Prostate gland (tissue), 2 donors: ENCODE data around the gene SCLY.

Source experiments
- POLR2AphosphoS5 ChIP-seq: sonication (generic); formaldehyde crosslinking; IDR thresholded peaks from one replicate; pipeline ENCODE4 v1.6.1; 2017; ENCODE audit warnings: antibody characterized with exemption
- TF ChIP-seq, protein P1 (sequence below), 4 experiments: fragments of 200-600 bp in 2 of 4; fragments of 450-650 bp in 2 of 4; sonication (generic) in 2 of 4; IDR thresholded peaks; 1 replicate in 3 of 4; 2 replicates in 1 of 4; pipeline ENCODE4 v1.5.1; 2016 to 2019; ENCODE audit warnings: antibody characterized with exemption in 4 of 4, mild to moderate bottlenecking in 2 of 4, moderate library complexity in 2 of 4

DNA sequence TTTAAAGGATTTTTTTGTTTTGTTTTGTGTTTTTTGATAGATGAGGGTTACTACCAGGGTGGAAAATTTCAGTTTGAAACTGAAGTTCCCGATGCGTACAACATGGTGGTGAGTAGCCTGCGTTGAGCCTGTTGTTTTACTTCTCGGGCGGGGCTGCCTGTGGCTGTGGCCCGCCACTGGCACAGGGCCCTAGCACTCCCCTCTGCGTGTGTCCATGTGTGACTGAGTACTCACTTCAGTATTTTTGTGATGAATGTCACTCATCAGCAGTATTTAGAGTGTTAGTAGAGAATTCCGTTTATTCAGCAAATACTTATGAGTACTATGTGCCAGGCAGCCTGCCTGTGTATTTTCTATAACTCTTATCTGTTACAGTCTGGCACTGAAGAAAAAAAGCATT is 44.3 kb upstream of the SCLY start:
- TF ChIP-seq, protein P1, sequence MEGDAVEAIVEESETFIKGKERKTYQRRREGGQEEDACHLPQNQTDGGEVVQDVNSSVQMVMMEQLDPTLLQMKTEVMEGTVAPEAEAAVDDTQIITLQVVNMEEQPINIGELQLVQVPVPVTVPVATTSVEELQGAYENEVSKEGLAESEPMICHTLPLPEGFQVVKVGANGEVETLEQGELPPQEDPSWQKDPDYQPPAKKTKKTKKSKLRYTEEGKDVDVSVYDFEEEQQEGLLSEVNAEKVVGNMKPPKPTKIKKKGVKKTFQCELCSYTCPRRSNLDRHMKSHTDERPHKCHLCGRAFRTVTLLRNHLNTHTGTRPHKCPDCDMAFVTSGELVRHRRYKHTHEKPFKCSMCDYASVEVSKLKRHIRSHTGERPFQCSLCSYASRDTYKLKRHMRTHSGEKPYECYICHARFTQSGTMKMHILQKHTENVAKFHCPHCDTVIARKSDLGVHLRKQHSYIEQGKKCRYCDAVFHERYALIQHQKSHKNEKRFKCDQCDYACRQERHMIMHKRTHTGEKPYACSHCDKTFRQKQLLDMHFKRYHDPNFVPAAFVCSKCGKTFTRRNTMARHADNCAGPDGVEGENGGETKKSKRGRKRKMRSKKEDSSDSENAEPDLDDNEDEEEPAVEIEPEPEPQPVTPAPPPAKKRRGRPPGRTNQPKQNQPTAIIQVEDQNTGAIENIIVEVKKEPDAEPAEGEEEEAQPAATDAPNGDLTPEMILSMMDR (IDR thresholded peaks at IDR 0.05): no peak
- TF ChIP-seq POLR2AphosphoS5: no peak
